Mammary epithelial cell (primary cell): ENCODE data around the gene ANKRD18A.

Experiments used
- CTCF ChIP-seq, 2 donors: IDR thresholded peaks in 1 of 2; conservative IDR thresholded peaks in 1 of 2; 2 replicates each; pipeline ENCODE4 v1.5.1; 2011 to 2012; ENCODE audit warnings: inconsistent platforms in 2 of 2, low read length in 2 of 2, mild to moderate bottlenecking in 2 of 2, control low read depth in 1 of 2, low read depth in 1 of 2; ENCODE audit not compliant: insufficient read depth in 1 of 2; ENCODE audit errors: extremely low read depth in 1 of 2
- EZH2 ChIP-seq: IDR thresholded peaks from 2 replicates; pipeline ENCODE4 v1.6.1; 2012; ENCODE audit warnings: low read length, inconsistent platforms, borderline replicate concordance

- TF ChIP-seq CTCF (conservative IDR thresholded peaks at IDR 0.05 in 1 of 2, IDR thresholded peaks at IDR 0.05 in 1 of 2; ENCODE audit: extremely low read depth in 1 of 2, insufficient read depth in 1 of 2, low read depth in 1 of 2, low read length in 2 of 2): no peak
- TF ChIP-seq EZH2: no peak
Measured at GRCh38 chr9:38619556-38620447, 594 bp downstream of the ANKRD18A start.
